HG03520 (cell line): ENCODE measurements around the gene OTOF.

Source experiments
- ATAC-seq: cut with Tn5 transposase; IDR thresholded peaks from one replicate; pipeline ENCODE4 v1.9.1; 2021; ENCODE audit warnings: mild to moderate bottlenecking, moderate library complexity; ENCODE audit not compliant: unreplicated experiment

OTOF gene

GRCh38 chr2:26477911-26478253 lies at the start of gene OTOF:
Gene OTOF (minus strand): TSS chr2:26478124.
- ATAC-seq: no peak

DNA sequence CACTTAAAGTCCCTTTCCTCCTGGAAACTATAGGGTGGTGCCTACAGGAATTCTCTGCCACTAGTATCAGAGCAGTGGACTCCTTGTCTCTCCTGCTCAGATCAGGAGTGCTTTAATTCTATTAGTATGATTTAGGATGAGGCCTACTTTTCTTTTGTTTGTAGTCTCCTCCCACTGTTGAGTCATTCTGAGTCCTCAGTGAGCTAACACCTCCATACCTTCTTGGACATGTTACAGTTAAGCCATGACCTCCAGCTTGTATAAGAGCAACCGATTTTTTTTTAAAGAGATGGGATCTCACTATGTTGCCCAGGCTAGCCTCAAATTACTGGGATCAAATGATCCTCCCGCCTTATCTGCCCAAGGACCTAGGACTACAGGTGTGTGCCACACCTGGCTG lies 48.7 kb upstream of the OTOF start:
- ATAC-seq: no peak

DNA sequence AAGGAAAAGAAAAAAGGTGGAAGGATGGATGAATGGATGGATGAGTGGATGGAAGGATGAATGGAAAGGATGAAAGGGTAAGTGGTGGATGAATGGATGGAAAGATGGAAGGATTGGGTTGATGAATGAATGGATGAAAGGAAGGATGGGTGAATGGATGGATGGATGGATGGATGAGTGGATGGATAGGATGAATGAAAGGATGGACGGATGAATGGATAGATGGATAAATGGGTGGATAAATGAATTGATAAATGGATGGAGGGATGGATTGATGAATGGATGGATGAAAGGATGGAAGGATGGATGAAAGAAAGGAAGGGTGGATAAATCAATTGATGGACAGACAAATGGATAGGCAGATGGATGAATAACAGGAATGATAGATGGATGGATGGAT lies 48.2 kb upstream of the OTOF start:
- no peak for ATAC-seq

GRCh38 chr2:26523750-26524149 lies 45.8 kb upstream of the OTOF start:
- ATAC-seq: no peak

DNA sequence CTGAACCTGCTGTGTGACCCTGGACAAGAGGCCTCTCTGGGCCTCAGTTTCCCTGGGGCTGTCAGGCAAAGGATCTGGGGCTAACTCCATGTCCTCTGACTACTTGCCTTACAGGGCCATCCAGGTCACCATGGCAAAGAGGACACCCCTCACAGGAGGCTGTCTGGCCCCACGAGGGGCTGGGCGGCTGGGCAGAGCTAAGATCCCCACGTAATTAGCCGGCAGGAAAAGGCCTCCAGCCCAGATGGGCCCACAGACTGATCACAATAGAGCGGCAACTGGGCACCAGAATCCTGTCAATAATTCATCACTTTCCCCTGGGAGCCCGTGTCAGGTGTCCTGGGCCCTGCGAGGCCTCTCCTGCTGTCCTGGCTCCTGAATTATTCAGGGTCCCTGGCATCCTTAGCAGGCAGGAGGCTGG lies 44.8 kb upstream of the OTOF start:
- no peak for ATAC-seq

DNA sequence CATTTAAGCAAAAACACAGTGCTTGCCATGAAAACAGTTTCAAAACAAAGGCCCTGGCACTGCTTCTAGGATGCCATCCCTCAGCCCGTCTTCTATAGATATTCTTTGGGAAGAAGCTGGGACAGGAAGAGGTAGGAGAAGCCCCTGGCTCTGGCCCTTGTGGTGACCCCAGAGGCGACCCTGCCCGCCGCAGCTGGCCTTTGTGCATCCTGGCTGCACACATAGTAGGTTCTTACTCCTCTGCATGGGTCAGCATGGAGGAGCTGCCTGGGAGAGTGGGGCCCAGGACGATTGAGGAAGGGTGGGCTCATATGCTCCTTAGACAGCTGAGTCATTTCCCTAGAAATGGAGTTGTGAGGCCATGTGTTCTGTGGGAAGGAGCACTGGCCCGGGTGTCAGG lies 44.4 kb upstream of the OTOF start:
- no peak for ATAC-seq

GRCh38 chr2:26521913-26522180 lies 43.9 kb upstream of the OTOF start:
- no peak for ATAC-seq

GRCh38 chr2:26521054-26521912 lies 43.4 kb upstream of the OTOF start:
- ATAC-seq: no peak

DNA sequence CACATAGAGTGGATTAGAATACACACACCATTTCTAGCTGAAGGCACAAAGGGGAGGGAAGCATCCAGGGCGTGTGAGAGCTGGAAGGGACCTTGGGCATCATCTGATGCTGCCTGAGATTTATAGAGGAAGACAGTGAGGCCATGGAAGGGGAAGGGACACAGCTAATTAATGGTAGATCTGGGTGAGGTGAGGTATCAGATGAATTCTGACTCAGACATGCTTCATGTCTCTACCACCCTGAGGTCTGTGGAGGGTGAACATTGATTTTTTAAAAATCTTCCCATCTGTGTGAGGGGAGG lies 42.2 kb upstream of the OTOF start:
- ATAC-seq: no peak

- ATAC-seq: no peak
Observed at GRCh38 chr2:26519396-26520147, 41.6 kb upstream of the OTOF start.

DNA sequence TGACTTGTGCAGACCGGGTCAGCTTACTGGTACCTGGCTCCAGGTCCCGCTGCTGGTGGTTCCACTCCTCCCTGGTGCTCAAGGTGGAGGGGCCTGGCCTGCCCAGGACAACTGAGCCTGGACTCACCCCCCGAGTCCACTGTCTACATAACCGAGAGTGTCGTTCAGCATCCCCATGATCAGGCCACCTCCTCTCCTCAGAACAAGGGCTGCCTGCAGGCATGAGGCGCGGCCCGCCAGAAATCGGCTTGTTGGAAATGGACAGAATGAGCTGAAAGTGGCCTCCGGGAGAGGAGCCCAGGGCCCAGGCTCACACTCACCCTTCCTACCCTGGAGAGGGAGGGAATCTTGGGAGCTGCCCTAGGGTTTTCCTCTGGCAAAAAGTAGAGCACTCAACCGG lies 38.9 kb upstream of the OTOF start:
- ATAC-seq: no peak

DNA sequence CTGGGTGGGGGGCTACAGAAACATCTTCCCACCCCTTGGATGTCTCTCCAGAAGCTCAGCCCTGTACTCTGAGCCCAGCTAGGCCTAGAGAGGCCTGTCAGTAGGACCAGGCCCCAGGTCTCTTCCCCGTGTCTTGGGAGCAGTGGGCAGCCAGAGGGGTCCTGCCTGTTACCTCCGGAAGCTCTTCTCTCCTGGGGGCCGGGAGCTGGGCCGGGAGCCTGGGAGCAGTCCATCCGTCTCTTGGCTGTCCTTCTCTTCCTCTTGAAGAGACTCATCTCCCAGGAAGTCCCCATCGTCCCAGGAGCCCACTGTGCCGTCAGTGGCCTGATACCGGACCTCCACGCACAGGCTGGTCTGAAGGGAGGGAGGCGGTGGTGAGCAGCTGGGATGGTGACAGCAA lies 38.3 kb upstream of the OTOF start:
- no peak for ATAC-seq

GRCh38 chr2:26515771-26516170 lies 37.8 kb upstream of the OTOF start:
- no peak for ATAC-seq

DNA sequence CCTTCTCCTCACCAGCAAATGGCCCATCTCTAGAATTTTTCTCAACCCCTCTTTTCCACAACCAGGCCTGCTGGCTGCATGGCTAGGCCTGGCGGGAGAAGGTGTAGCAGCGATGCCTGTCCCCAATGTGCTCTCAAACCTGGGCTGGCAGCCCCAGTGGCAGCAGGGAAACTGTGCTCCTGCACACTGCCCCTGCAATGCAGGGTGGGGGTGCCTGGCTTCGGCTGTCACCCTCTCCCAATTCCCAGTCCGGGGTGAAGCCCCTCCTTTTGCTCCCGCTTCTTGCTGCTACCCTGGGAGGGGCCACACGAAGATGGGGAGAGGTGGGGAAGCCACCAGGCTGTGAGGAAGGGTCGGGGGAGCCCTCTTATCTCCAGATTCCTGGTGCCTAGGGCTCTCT lies 36.1 kb upstream of the OTOF start:
- ATAC-seq: no peak

GRCh38 chr2:26513261-26513660 lies 35.3 kb upstream of the OTOF start:
- ATAC-seq: no peak

DNA sequence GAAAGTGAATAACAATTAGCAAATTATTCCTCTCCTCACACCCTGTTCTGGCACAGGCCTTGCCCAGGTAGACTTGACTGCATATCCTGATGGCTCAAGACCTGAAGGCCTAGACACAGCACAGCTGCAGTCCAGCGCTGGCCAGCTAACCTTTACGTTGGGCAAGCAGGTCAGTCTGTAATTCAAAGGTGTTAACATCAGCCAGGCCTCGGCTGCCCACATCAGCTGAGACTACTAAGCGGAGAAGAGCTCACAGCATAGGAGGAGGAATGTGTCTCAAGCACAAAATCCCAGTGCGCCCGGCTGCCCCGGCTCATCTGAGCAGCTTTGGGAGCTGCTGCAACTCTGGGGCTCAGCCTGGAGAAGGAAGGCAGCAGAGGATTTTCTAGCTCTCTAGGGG lies 33.5 kb upstream of the OTOF start:
- no peak for ATAC-seq

- ATAC-seq: no peak
Observed at GRCh38 chr2:26510344-26510973, 32.5 kb upstream of the OTOF start.

DNA sequence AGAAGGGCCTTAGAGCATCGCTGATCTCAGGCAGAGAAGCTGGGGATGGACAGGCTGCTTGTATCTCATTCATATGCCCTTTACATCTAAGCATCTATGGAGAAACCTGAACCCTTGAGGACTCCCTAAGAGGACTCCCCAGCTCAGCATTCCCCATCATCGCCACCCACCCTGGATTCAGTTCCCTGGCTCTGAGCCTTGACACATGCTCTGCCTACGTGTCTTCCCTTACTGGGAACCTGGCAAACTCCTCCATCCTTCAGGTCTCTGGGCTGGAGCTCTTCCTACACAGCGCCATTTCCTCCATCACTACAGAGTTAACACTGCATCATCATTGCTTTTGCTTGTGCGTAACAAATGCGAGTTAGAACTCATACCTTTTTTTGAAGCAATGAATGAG lies 31.2 kb upstream of the OTOF start:
- no peak for ATAC-seq

DNA sequence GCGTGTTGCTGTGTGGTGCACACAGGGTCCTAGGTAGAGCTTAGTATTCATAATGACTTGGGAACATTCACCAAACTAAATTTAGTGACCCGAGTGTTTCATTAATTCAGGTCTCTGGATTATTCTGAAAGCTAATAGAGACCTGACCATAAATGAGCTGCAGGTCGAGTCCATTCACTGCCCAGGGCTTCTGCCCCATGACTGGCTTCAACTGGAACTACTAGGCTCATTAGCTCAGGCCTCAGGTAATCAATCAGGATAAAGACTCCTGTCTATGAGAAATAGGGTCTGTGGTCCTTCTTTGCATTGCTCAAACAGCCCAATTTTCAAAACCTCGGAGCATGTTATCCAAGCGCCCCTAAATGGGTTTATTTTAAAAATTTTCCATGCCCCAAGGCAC lies 30.0 kb upstream of the OTOF start:
- no peak for ATAC-seq

- ATAC-seq: no peak
Observed at GRCh38 chr2:26507088-26507487, 29.2 kb upstream of the OTOF start.

DNA sequence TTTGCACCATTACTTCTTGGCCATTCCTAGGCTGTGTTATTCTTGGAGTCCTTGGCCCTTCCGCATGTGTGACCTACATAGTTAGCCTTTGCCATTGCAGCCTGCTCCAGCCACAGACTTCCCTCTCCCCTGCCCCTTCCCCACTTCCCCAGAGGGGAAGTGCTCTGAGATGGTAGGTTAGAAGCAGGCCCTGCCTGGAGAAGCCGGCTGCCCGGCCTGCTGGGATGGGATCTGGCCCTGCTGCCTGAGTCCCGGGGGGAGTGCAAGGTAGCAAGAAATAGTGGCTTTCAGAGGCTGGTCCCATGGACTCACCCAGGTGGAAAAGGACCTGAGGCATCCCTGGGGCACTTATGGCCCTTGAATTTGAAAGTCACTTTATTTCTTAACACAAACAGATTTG lies 28.4 kb upstream of the OTOF start:
- ATAC-seq: no peak

DNA sequence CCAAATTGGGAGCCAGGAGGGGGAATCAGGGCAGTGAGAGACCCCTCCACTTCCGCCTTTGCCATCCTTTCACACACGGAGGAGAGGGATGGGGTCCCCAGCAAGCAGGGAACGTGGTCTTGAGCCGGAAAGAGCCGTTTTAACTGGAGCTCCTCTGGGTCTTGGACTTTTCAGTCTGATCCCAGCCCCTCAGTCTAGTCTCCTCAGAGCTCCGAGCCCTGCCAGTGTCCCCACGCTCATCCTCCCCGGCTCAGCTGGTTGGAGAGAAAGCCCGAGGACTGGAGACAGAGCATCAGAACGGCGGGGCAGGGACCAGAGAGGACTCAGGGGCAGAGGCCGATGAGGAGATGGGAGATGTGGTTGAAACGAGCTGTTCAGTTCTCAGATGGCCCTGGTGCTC lies 26.1 kb upstream of the OTOF start:
- ATAC-seq: no peak
